Lower lobe of right lung (tissue), 2 donors: ENCODE measurements around the gene MPND. TPM values are rescaled to one million over a fixed set of nuclear protein-coding genes. Genes with fewer than 3 reads are reported as not detected.

Experiments used
- ATAC-seq, 2 donors: fragments of 200-7000 bp; cut with Tn5 transposase; one replicate each; pipeline ENCODE4 v1.9.1; 2020 to 2022; ENCODE audit warnings: mild to moderate bottlenecking in 2 of 2, moderate library complexity in 2 of 2
- DNase-seq: peaks from one replicate; pipeline ENCODE4 v3.0.0-alpha.2; 2020
- H3K27ac ChIP-seq: fragments of 200-600 bp; one replicate; pipeline ENCODE4 v1.8.0; 2022
- H3K27me3 ChIP-seq: fragments of 200-600 bp; one replicate; pipeline ENCODE4 v1.8.0; 2022; ENCODE audit warnings: low read depth
- H3K36me3 ChIP-seq: fragments of 200-600 bp; one replicate; pipeline ENCODE4 v1.8.0; 2022; ENCODE audit warnings: mild to moderate bottlenecking
- H3K4me1 ChIP-seq: fragments of 200-600 bp; one replicate; pipeline ENCODE4 v1.8.0; 2022
- H3K4me3 ChIP-seq: fragments of 200-600 bp; one replicate; pipeline ENCODE4 v1.8.0; 2022; ENCODE audit warnings: mild to moderate bottlenecking
- H3K9me3 ChIP-seq: fragments of 200-600 bp; one replicate; pipeline ENCODE4 v1.8.0; 2022
- CTCF ChIP-seq: fragments of 200-600 bp; IDR thresholded peaks from one replicate; pipeline ENCODE4 v1.8.0; 2022; ENCODE audit warnings: antibody characterized with exemption, mild to moderate bottlenecking
- intact Hi-C: fragments of 100-400 bp; cut with DNase I; formaldehyde crosslinking; loops from one replicate; pipeline ENCODE4 v1.11.0; 2022
- total RNA-seq: library from RNA; stranded (reverse); fragmentation: NEBNext Ultra II Directional; extraction: Animal tissue kit (Norgen Biotek cat#: 25700); gene quantifications from one replicate; pipeline ENCODE4 v1.2.1, GENCODE V29; 2021
- donor health status: DM: no; HTN: yes; CAD: no; lungs with severe emphysema.

MPND gene
- total RNA-seq, 1 donor from 2014 or later, result 41.2 TPM

- Histone ChIP-seq H3K9me3 (no peaks in the 10 kb centered on the region), H3K27ac (peak overlapping the region; percentile 76), H3K4me1 (peaks cover 19% of the 10 kb centered on the region), H3K4me3 (peak overlapping the region; percentile 58), H3K36me3 (no peaks in the 10 kb centered on the region), H3K27me3 (no peaks in the 10 kb centered on the region)
- no peak for TF ChIP-seq CTCF
- DNase-seq, result no peak
- intact Hi-C loops, result no loop called here
- ATAC-seq, result no peak
These were observed 5.4 kb upstream of the MPND start for GRCh38 chr19:4337906-4338440.

GRCh38 chr19:4338441-4339355, 4.7 kb upstream of the MPND start, which contains the start of gene STAP2:
Gene STAP2, minus strand, starts transcription at chr19:4338827. Its CDS starts 74 bp downstream, at chr19:4338753.
- peak; percentile 72 for DNase-seq
- no peak for TF ChIP-seq CTCF

GRCh38 chr19:4342314-4342614, 1.1 kb upstream of the MPND start:
- Histone ChIP-seq H3K9me3 (no peaks in the 10 kb centered on the region), H3K36me3 (peaks cover 8% of the 10 kb centered on the region), H3K27me3 (no peaks in the 10 kb centered on the region), H3K27ac (peak overlapping the region; percentile 90), H3K4me1 (peaks cover 26% of the 10 kb centered on the region), H3K4me3 (peak overlapping the region; percentile 89)
- DNase-seq (no peak), ATAC-seq (peak; percentile 1 to 11)
- TF ChIP-seq CTCF, result no peak
- intact Hi-C loops, result no loop called here

More at GRCh38 chr19:4338441-4339355, 4.7 kb upstream of the MPND start, which contains the start of gene STAP2:
- ATAC-seq, result peak; percentile 2 to 47
- H3K4me1 ChIP-seq, result peaks cover 19% of the 10 kb centered on the region
- H3K36me3 ChIP-seq, result no peaks in the 10 kb centered on the region
- peak within 1 kb of the TSS; percentile 76 for H3K27ac ChIP-seq
- intact Hi-C loops, result no loop called here
- H3K4me3 ChIP-seq, result peak within 1 kb of the TSS; percentile 58
- H3K27me3 ChIP-seq, result no peaks in the 10 kb centered on the region
- H3K9me3 ChIP-seq, result no peaks in the 10 kb centered on the region

- TF ChIP-seq CTCF, result peak; percentile 46
- Histone ChIP-seq H3K9me3 (no peaks in the 10 kb centered on the region), H3K27me3 (no peaks in the 10 kb centered on the region), H3K36me3 (peaks cover 12% of the 10 kb centered on the region), H3K4me3 (peak overlapping the region; percentile 89), H3K4me1 (peaks cover 25% of the 10 kb centered on the region), H3K27ac (peak overlapping the region; percentile 91)
- DNase-seq, result peak; percentile 96
- ATAC-seq, result peak; percentile 95 to 96
- intact Hi-C loops, result no loop called here
These were observed 570 bp upstream of the MPND start for GRCh38 chr19:4342615-4343369.

GRCh38 chr19:4345342-4346019, 2.1 kb downstream of the MPND start:
- no peak for TF ChIP-seq CTCF
- peaks cover 13% of the 10 kb centered on the region for H3K4me1 ChIP-seq
- no peaks in the 10 kb centered on the region for H3K9me3 ChIP-seq
- no peaks in the 10 kb centered on the region for H3K27me3 ChIP-seq
- ATAC-seq (no peak), DNase-seq (no peak)
- H3K4me3 ChIP-seq, result no peak overlapping the region
- no peak overlapping the region for H3K27ac ChIP-seq
- intact Hi-C loops, result no loop called here
- peaks cover 15% of the 10 kb centered on the region for H3K36me3 ChIP-seq
